Measurements from ENCODE around the gene RNF224.
"Not testable (repeated sequence)": the region's sequence is repeated elsewhere in the genome, so short reads cannot be mapped to it uniquely, and the experiment has no call there.

Gene RNF224

GRCh38 chr9:137254624-137255447 is 27.5 kb downstream of the RNF224 start, which contains the start of gene NELFB:
TSS of gene NELFB (plus strand) at chr9:137255327.
- peak; percentile 95 for DNase-seq (ENCODE audit: low spot score)

GRCh38 chr9:137255448-137256114 is 28.3 kb downstream of the RNF224 start:
- DNase-seq (ENCODE audit: low spot score) = no peak

GRCh38 chr9:137256362-137256761 is 29.1 kb downstream of the RNF224 start:
- no peak for DNase-seq (ENCODE audit: low spot score)

- DNase-seq (ENCODE audit: low spot score) = no peak
Measured at GRCh38 chr9:137256856-137257255, 29.6 kb downstream of the RNF224 start.

- DNase-seq (ENCODE audit: low spot score) = not testable (repeated sequence)
Measured at GRCh38 chr9:137262173-137262908, 35.0 kb downstream of the RNF224 start.

GRCh38 chr9:137262909-137263285 is 35.6 kb downstream of the RNF224 start:
- no peak for DNase-seq (ENCODE audit: low spot score)

GRCh38 chr9:137263506-137263905 is 36.2 kb downstream of the RNF224 start:
- no peak for DNase-seq (ENCODE audit: low spot score)

GRCh38 chr9:137264067-137264466 is 36.8 kb downstream of the RNF224 start:
- no peak for DNase-seq (ENCODE audit: low spot score)

GRCh38 chr9:137265496-137266161 is 38.3 kb downstream of the RNF224 start:
- no peak for DNase-seq (ENCODE audit: low spot score)

GRCh38 chr9:137266162-137266527 is 38.8 kb downstream of the RNF224 start:
- DNase-seq (ENCODE audit: low spot score) = no peak

GRCh38 chr9:137266585-137267453 is 39.5 kb downstream of the RNF224 start:
- DNase-seq (ENCODE audit: low spot score) = no peak

- no peak for DNase-seq (ENCODE audit: low spot score)
Measured at GRCh38 chr9:137267933-137268355, 40.6 kb downstream of the RNF224 start.

GRCh38 chr9:137268538-137269201 is 41.4 kb downstream of the RNF224 start:
- no peak for DNase-seq (ENCODE audit: low spot score)

- DNase-seq (ENCODE audit: low spot score) = no peak
Measured at GRCh38 chr9:137269231-137269772, 42.0 kb downstream of the RNF224 start.

- peak; percentile 16 for DNase-seq (ENCODE audit: low spot score)
Measured at GRCh38 chr9:137270929-137271695, 43.8 kb downstream of the RNF224 start.

- DNase-seq (ENCODE audit: low spot score) = no peak
Measured at GRCh38 chr9:137271696-137272076, 44.4 kb downstream of the RNF224 start.

- no peak for DNase-seq (ENCODE audit: low spot score)
Measured at GRCh38 chr9:137272241-137273094, 45.2 kb downstream of the RNF224 start.

GRCh38 chr9:137273095-137273490 is 45.8 kb downstream of the RNF224 start:
- DNase-seq (ENCODE audit: low spot score) = no peak
